Prostate gland (tissue), 2 donors: ENCODE measurements around the gene E2F4.

Source experiments
- POLR2AphosphoS5 ChIP-seq: sonication (generic); formaldehyde crosslinking; IDR thresholded peaks from one replicate; pipeline ENCODE4 v1.6.1; 2017; ENCODE audit warnings: antibody characterized with exemption
- TF ChIP-seq, protein P1 (sequence below), 4 experiments: fragments of 200-600 bp in 2 of 4; fragments of 450-650 bp in 2 of 4; sonication (generic) in 2 of 4; IDR thresholded peaks; 1 replicate in 3 of 4; 2 replicates in 1 of 4; pipeline ENCODE4 v1.5.1; 2016 to 2019; ENCODE audit warnings: antibody characterized with exemption in 4 of 4, mild to moderate bottlenecking in 2 of 4, moderate library complexity in 2 of 4

DNA sequence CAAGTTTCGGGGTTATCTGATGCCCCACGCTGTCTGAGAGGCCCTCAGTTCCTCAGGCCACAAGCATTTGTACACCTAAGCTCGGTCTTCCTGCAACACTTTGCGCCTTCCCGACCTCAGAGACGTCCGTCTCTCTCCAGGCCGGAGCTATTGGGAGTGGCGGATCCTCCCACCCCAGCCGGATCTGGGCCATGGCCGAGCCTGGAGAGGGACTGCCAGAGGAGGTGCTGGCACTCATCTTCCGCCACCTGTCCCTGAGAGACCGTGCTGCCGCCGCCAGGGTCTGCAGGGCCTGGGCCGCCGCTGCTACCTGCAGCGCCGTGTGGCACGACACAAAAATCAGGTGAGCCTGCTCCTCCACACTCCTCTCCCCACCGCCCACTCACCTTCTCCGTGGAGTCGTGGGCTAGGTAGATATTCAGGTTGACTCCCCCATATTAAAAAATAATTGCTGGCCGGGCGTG lies 30.3 kb upstream of the E2F4 start:
- TF ChIP-seq POLR2AphosphoS5: no peak
- TF ChIP-seq, protein P1, sequence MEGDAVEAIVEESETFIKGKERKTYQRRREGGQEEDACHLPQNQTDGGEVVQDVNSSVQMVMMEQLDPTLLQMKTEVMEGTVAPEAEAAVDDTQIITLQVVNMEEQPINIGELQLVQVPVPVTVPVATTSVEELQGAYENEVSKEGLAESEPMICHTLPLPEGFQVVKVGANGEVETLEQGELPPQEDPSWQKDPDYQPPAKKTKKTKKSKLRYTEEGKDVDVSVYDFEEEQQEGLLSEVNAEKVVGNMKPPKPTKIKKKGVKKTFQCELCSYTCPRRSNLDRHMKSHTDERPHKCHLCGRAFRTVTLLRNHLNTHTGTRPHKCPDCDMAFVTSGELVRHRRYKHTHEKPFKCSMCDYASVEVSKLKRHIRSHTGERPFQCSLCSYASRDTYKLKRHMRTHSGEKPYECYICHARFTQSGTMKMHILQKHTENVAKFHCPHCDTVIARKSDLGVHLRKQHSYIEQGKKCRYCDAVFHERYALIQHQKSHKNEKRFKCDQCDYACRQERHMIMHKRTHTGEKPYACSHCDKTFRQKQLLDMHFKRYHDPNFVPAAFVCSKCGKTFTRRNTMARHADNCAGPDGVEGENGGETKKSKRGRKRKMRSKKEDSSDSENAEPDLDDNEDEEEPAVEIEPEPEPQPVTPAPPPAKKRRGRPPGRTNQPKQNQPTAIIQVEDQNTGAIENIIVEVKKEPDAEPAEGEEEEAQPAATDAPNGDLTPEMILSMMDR (IDR thresholded peaks at IDR 0.05): peak in 1 of 4 experiments; percentile 31
